HepG2 (cell line): Measurements from ENCODE around the gene PLCB1. TPM values are rescaled to one million over a fixed set of nuclear protein-coding genes. Genes with fewer than 3 reads are reported as not detected.

Source experiments
- ARID3A ChIP-seq: IDR thresholded peaks from 2 replicates; pipeline ENCODE4 v1.6.1; 2012; ENCODE audit warnings: low read depth, low read length, improper control_type of control experiment
- ETV5 ChIP-seq: IDR thresholded peaks from 2 replicates; pipeline ENCODE4 v1.6.1; 2018; ENCODE audit warnings: missing biosample characterization, missing genetic modification reagents, inconsistent platforms, borderline replicate concordance
- FOXO1 ChIP-seq: sonication (generic); formaldehyde crosslinking; IDR thresholded peaks from 2 replicates; pipeline ENCODE4 v1.4.0; 2020; ENCODE audit warnings: missing genetic modification reagents
- NFE2L2 ChIP-seq: fragments of 150-350 bp; IDR thresholded peaks from 2 replicates; pipeline ENCODE4 v1.6.1; 2014; ENCODE audit warnings: low read length
- PAF1 ChIP-seq: IDR thresholded peaks from 2 replicates; pipeline ENCODE4 v1.6.1; 2016; ENCODE audit warnings: missing genetic modification reagents, missing compliant biosample characterization
- SMAD1 ChIP-seq: sonication (generic); formaldehyde crosslinking; IDR thresholded peaks from 2 replicates; pipeline ENCODE4 v1.4.0; 2020; ENCODE audit warnings: missing genetic modification reagents, low read depth, mild to moderate bottlenecking, borderline replicate concordance
- SNAPC5 ChIP-seq: sonication (generic); formaldehyde crosslinking; IDR thresholded peaks from 2 replicates; pipeline ENCODE4 v1.8.1; 2023; ENCODE audit warnings: mild to moderate bottlenecking, missing genetic modification reagents, borderline replicate concordance
- TBX2 ChIP-seq: sonication (generic); formaldehyde crosslinking; IDR thresholded peaks from 2 replicates; pipeline ENCODE4 v1.5.0; 2020; ENCODE audit warnings: missing genetic modification reagents, mild to moderate bottlenecking, borderline replicate concordance
- ZNF549 ChIP-seq: sonication (generic); formaldehyde crosslinking; IDR thresholded peaks from 2 replicates; pipeline ENCODE4 v1.5.0; 2020; ENCODE audit warnings: missing genetic modification reagents
- ZNF562 ChIP-seq: sonication (generic); formaldehyde crosslinking; IDR thresholded peaks from 2 replicates; pipeline ENCODE4 v1.8.0; 2022; ENCODE audit warnings: missing genetic modification reagents, borderline replicate concordance
- polyA plus RNA-seq, 8 experiments: library from polyadenylated mRNA; depleted of rRNA in 3 of 8; stranded (reverse) in 7 of 8; unstranded in 1 of 8; fragments of >200 nt; fragmentation: Illumina TruSeq in 4 of 8; extraction: Trizol in 4 of 8; gene quantifications; 2 replicates each; pipeline versions ENCODE4 v1.2.1 to v1.2.3, GENCODE V29; 2011 to 2016; ENCODE audit warnings: low read depth in 4 of 8, missing spikeins in 1 of 8, mixed read lengths in 1 of 8; ENCODE audit not compliant: insufficient read depth in 1 of 8
- total RNA-seq, 5 experiments: library from RNA; depleted of rRNA; stranded (reverse); fragments of >200 nt; fragmentation: Illumina TruSeq; extraction: Trizol; gene quantifications; 2 replicates each; pipeline ENCODE4 v1.2.3, GENCODE V29; 2016; ENCODE audit warnings: low read depth in 1 of 5
- TF ChIP-seq, protein P1 (sequence below), 2 experiments: fragments of 450-650 bp in 1 of 2; sonication (generic) in 1 of 2; formaldehyde crosslinking in 1 of 2; IDR thresholded peaks; 2 replicates each; pipeline versions ENCODE4 v1.6.1 to v1.8.0; 2016 to 2022; ENCODE audit warnings: antibody characterized with exemption in 1 of 2, mild to moderate bottlenecking in 1 of 2, missing genetic modification reagents in 1 of 2

PLCB1 gene
- total and polyA plus RNA-seq, 2 of the 13 experiments (the other 11 are each of a cell fraction or from before 2014, with no cell fraction given), result 42.4 to 55.9 TPM

GRCh38 chr20:8880085-8880853, 748.2 kb downstream of the PLCB1 start (continued):
- TF ChIP-seq, protein P1, sequence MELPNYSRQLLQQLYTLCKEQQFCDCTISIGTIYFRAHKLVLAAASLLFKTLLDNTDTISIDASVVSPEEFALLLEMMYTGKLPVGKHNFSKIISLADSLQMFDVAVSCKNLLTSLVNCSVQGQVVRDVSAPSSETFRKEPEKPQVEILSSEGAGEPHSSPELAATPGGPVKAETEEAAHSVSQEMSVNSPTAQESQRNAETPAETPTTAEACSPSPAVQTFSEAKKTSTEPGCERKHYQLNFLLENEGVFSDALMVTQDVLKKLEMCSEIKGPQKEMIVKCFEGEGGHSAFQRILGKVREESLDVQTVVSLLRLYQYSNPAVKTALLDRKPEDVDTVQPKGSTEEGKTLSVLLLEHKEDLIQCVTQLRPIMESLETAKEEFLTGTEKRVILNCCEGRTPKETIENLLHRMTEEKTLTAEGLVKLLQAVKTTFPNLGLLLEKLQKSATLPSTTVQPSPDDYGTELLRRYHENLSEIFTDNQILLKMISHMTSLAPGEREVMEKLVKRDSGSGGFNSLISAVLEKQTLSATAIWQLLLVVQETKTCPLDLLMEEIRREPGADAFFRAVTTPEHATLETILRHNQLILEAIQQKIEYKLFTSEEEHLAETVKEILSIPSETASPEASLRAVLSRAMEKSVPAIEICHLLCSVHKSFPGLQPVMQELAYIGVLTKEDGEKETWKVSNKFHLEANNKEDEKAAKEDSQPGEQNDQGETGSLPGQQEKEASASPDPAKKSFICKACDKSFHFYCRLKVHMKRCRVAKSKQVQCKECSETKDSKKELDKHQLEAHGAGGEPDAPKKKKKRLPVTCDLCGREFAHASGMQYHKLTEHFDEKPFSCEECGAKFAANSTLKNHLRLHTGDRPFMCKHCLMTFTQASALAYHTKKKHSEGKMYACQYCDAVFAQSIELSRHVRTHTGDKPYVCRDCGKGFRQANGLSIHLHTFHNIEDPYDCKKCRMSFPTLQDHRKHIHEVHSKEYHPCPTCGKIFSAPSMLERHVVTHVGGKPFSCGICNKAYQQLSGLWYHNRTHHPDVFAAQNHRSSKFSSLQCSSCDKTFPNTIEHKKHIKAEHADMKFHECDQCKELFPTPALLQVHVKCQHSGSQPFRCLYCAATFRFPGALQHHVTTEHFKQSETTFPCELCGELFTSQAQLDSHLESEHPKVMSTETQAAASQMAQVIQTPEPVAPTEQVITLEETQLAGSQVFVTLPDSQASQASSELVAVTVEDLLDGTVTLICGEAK (IDR thresholded peaks at IDR 0.05), result no peak
- TF ChIP-seq, protein P1 (CRISPR knock-in tag; IDR thresholded peaks at IDR 0.05), result no peak
- TF ChIP-seq SNAPC5 (CRISPR knock-in tag) (no peak), ETV5 (CRISPR knock-in tag) (no peak), TBX2 (CRISPR knock-in tag) (no peak), PAF1 (CRISPR knock-in tag) (no peak), ZNF549 (CRISPR knock-in tag) (peak; percentile 94), SMAD1 (CRISPR knock-in tag) (no peak), FOXO1 (no peak), NFE2L2 (no peak), ARID3A (0 out of 2 replicates have a peak, but pooled peaks have one; percentile 10), ZNF562 (CRISPR knock-in tag) (no peak)
- TF ChIP-seq, all 625 proteins: peak for 17
